Left lung (tissue), 10 donors: ENCODE data around the gene SECTM1. TPM values are rescaled to one million over a fixed set of nuclear protein-coding genes. Genes with fewer than 3 reads are reported as not detected.

Source experiments
- ATAC-seq: fragments of 200-7000 bp; cut with Tn5 transposase; one replicate; pipeline ENCODE4 v1.9.1; 2020; ENCODE audit warnings: moderate library complexity
- DNase-seq, 4 donors: peaks; one replicate each; pipeline ENCODE4 v3.0.0-alpha.2; 2013 to 2020
- H3K27ac ChIP-seq, 2 donors: fragments of 200-600 bp; sonication (generic) in 1 of 2; one replicate each; pipeline versions ENCODE4 v1.5.0 to v1.8.0; 2020 to 2021
- H3K27me3 ChIP-seq, 2 donors: fragments of 200-600 bp; sonication (generic) in 1 of 2; one replicate each; pipeline versions ENCODE4 v1.5.0 to v1.8.0; 2020 to 2021
- H3K36me3 ChIP-seq, 2 donors: fragments of 200-600 bp; sonication (generic) in 1 of 2; one replicate each; pipeline versions ENCODE4 v1.5.0 to v1.8.0; 2020 to 2021
- H3K4me1 ChIP-seq, 2 donors: fragments of 200-600 bp; one replicate each; pipeline ENCODE4 v1.8.0; 2021
- H3K4me3 ChIP-seq, 2 donors: fragments of 200-600 bp; sonication (generic) in 1 of 2; one replicate each; pipeline versions ENCODE4 v1.5.0 to v1.8.0; 2020 to 2021; ENCODE audit warnings: mild to moderate bottlenecking in 1 of 2
- H3K9me3 ChIP-seq, 2 donors: fragments of 200-600 bp; sonication (generic) in 1 of 2; one replicate each; pipeline versions ENCODE4 v1.5.0 to v1.8.0; 2020 to 2021
- CTCF ChIP-seq, 2 donors: fragments of 200-600 bp; sonication (generic) in 1 of 2; IDR thresholded peaks; one replicate each; pipeline versions ENCODE4 v1.5.0 to v1.8.0; 2021; ENCODE audit warnings: antibody characterized with exemption in 2 of 2
- intact Hi-C, 2 donors: fragments of 100-400 bp; cut with DNase I; formaldehyde crosslinking; loops; one replicate each; pipeline versions ENCODE4 v1.11.2 to v1.14.2; 2022
- polyA plus RNA-seq, 6 donors: library from polyadenylated mRNA; unstranded; fragments of 120-200 nt; gene quantifications; one replicate each; pipeline ENCODE4 v1.2.1, GENCODE V29; 2013; ENCODE audit not compliant: insufficient read length in 6 of 6
- total RNA-seq, 2 donors: library from RNA; stranded (reverse); fragmentation: NEBNext Ultra II Directional; extraction: Animal tissue kit (Norgen Biotek cat#: 25700); gene quantifications; one replicate each; pipeline ENCODE4 v1.2.1, GENCODE V29; 2021
- donor health status: DM: no; HTN: yes; CAD: no.
- donor health status: DM: no; HTN: no; CAD: no.

SECTM1 gene
- total and polyA plus RNA-seq, 8 donors, result 1.9 to 36.8 (median 2.7) TPM

GRCh38 chr17:82274134-82275020 is 59.2 kb downstream of the SECTM1 start:
- Histone ChIP-seq H3K4me3 (peak overlapping the region; percentile 75 to 85), H3K4me1 (peaks cover 30 to 53% of the 10 kb centered on the region in 2 donors), H3K36me3 (peaks cover 0 to 28% of the 10 kb centered on the region in 2 donors), H3K27ac (peak overlapping the region; percentile 98), H3K9me3 (no peaks in the 10 kb centered on the region), H3K27me3 (no peaks in the 10 kb centered on the region)
- DNase-seq, result peak in 1 of 4 donors; percentile 61
- intact Hi-C loops, result no loop called here
- TF ChIP-seq CTCF (IDR thresholded peaks at IDR 0.05), result no peak
- ATAC-seq, result no peak

- Histone ChIP-seq H3K36me3 (peaks cover 0 to 37% of the 10 kb centered on the region in 2 donors), H3K4me3 (peak within 1 kb of the TSS; percentile 75 to 85), H3K9me3 (no peaks in the 10 kb centered on the region), H3K27ac (peak within 1 kb of the TSS; percentile 98), H3K4me1 (peaks cover 36 to 58% of the 10 kb centered on the region in 2 donors), H3K27me3 (no peaks in the 10 kb centered on the region)
- ATAC-seq (peak; percentile 92), DNase-seq (peak; percentile 92 to 97 (median 94))
- intact Hi-C loops, result no loop called here
- no peak for TF ChIP-seq CTCF (IDR thresholded peaks at IDR 0.05)
These were observed 60.0 kb downstream of the SECTM1 start, which contains the start of gene CSNK1D for GRCh38 chr17:82273327-82274133. Gene CSNK1D (minus strand): TSS chr17:82273700. CDS start chr17:82273381, 319 bp downstream.

- DNase-seq (peak in 2 of 4 donors; percentile 67 to 86), ATAC-seq (peak; percentile 62)
- Histone ChIP-seq H3K36me3 (peaks cover 0 to 38% of the 10 kb centered on the region in 2 donors), H3K4me1 (peaks cover 44 to 66% of the 10 kb centered on the region in 2 donors), H3K4me3 (peak overlapping the region; percentile 75 to 85), H3K27ac (peak overlapping the region; percentile 98), H3K27me3 (no peaks in the 10 kb centered on the region), H3K9me3 (no peaks in the 10 kb centered on the region)
- intact Hi-C loops, result no loop called here
- no peak for TF ChIP-seq CTCF (IDR thresholded peaks at IDR 0.05)
These were observed 60.9 kb downstream of the SECTM1 start for GRCh38 chr17:82272495-82273326.

- intact Hi-C loops, result no loop called here
- no peak for TF ChIP-seq CTCF (IDR thresholded peaks at IDR 0.05)
- H3K36me3 ChIP-seq, result peaks cover 0 to 42% of the 10 kb centered on the region in 2 donors
- H3K27me3 ChIP-seq, result no peaks in the 10 kb centered on the region
- H3K4me1 ChIP-seq, result peaks cover 54 to 79% of the 10 kb centered on the region in 2 donors
- H3K9me3 ChIP-seq, result no peaks in the 10 kb centered on the region
- DNase-seq, result no peak
- H3K27ac ChIP-seq, result peak overlapping the region in 1 of 2 donors; percentile 98
- ATAC-seq, result no peak
- H3K4me3 ChIP-seq, result peak overlapping the region in 1 of 2 donors; percentile 85
These were observed 62.2 kb downstream of the SECTM1 start for GRCh38 chr17:82271401-82271800.

Other genes starting within 250 kb of the SECTM1 start
- gene FASN, start 235.5 kb downstream of the SECTM1 start, total RNA-seq, result 100 to 1,000 TPM; 288 to 550 TPM
- gene FASN, start 235.5 kb downstream of the SECTM1 start, polyA plus RNA-seq, result 10 to 100 TPM; 18.0 to 63.8 (median 36.0) TPM
- gene CCDC57, start 120.9 kb downstream of the SECTM1 start, total RNA-seq, result 10 to 100 TPM; 41.7 to 54.5 TPM
- gene CCDC57, start 120.9 kb downstream of the SECTM1 start, polyA plus RNA-seq, result 10 to 100 TPM; 50.4 to 73.4 (median 65.9) TPM
- 100 to 1,000 TPM in 1 of 2 donors, 10 to 100 TPM in 1; 71.2 to 149 TPM for gene SLC16A3, start 104.7 kb downstream of the SECTM1 start, total RNA-seq
- 10 to 100 TPM; 13.0 to 21.2 (median 17.8) TPM for gene SLC16A3, start 104.7 kb downstream of the SECTM1 start, polyA plus RNA-seq
- gene CSNK1D, start 60.1 kb downstream of the SECTM1 start, total RNA-seq, result 100 to 1,000 TPM; 122 to 160 TPM
- 100 to 1,000 TPM; 101 to 145 (median 119) TPM for gene CSNK1D, start 60.1 kb downstream of the SECTM1 start, polyA plus RNA-seq
- gene CD7, start 16.2 kb downstream of the SECTM1 start, total RNA-seq, result 1 to 10 TPM; 3.7 to 6.6 TPM
- gene CD7, start 16.2 kb downstream of the SECTM1 start, polyA plus RNA-seq, result 1 to 10 TPM; 1.1 to 1.9 (median 1.4) TPM
- not detected for gene TEX19, start 25.5 kb upstream of the SECTM1 start, total RNA-seq
- under 1 TPM in 1 of 6 donors, not detected in 5; 0.07 TPM for gene TEX19, start 25.5 kb upstream of the SECTM1 start, polyA plus RNA-seq
- not detected for gene UTS2R, start 38.0 kb upstream of the SECTM1 start, total RNA-seq
- gene UTS2R, start 38.0 kb upstream of the SECTM1 start, polyA plus RNA-seq, result under 1 TPM in 1 of 6 donors, not detected in 5; 0.11 TPM
- 10 to 100 TPM; 28.6 to 34.7 TPM for gene HEXD, start 84.6 kb upstream of the SECTM1 start, total RNA-seq
- 10 to 100 TPM; 31.1 to 48.3 (median 42.1) TPM for gene HEXD, start 84.6 kb upstream of the SECTM1 start, polyA plus RNA-seq
- gene OGFOD3, start 84.8 kb upstream of the SECTM1 start, total RNA-seq, result 10 to 100 TPM; 31.0 to 37.9 TPM
- gene OGFOD3, start 84.8 kb upstream of the SECTM1 start, polyA plus RNA-seq, result 10 to 100 TPM; 22.7 to 29.6 (median 26.6) TPM
- 100 to 1,000 TPM in 1 of 2 donors, 10 to 100 TPM in 1; 90.2 to 116 TPM for gene CYBC1, start 117.0 kb upstream of the SECTM1 start, total RNA-seq
- 10 to 100 TPM; 47.0 to 54.2 (median 52.3) TPM for gene CYBC1, start 117.0 kb upstream of the SECTM1 start, polyA plus RNA-seq
- gene NARF, start 125.0 kb upstream of the SECTM1 start, total RNA-seq, result 10 to 100 TPM; 38.9 to 52.4 TPM
- 100 to 1,000 TPM; 101 to 128 (median 114) TPM for gene NARF, start 125.0 kb upstream of the SECTM1 start, polyA plus RNA-seq
- gene FOXK2, start 186.0 kb upstream of the SECTM1 start, total RNA-seq, result 10 to 100 TPM; 50.4 to 57.0 TPM
- 10 to 100 TPM; 31.2 to 46.3 (median 35.2) TPM for gene FOXK2, start 186.0 kb upstream of the SECTM1 start, polyA plus RNA-seq